SU-DHL-6 (cell line): ENCODE results near the gene RRAD.

Experiments used
- CTCF ChIP-seq: fragments of 200-600 bp; sonication (generic); IDR thresholded peaks from one replicate; pipeline ENCODE4 v1.5.1; 2017; ENCODE audit warnings: antibody characterized with exemption, mild to moderate bottlenecking, low read length, moderate library complexity; ENCODE audit not compliant: insufficient read depth, poor library complexity, severe bottlenecking
- EZH2phosphoT487 ChIP-seq: fragments of 200-600 bp; sonication (generic), shearing (Covaris generic); conservative IDR thresholded peaks from 2 replicates; pipeline ENCODE4 v1.6.1; 2018; ENCODE audit warnings: mild to moderate bottlenecking, antibody characterized with exemption, low read length, moderate library complexity, mixed read lengths

GRCh38 chr16:66927918-66928649, 2.7 kb upstream of the RRAD start:
- TF ChIP-seq EZH2phosphoT487 (no peak), CTCF (no peak)
